Epidermal melanocyte (primary cell): ENCODE results near the gene PGPEP1.
"Not testable (repeated sequence)": the region's sequence is repeated elsewhere in the genome, so short reads cannot be mapped to it uniquely, and the experiment has no call there.

Source experiments
- DNase-seq: peaks from one replicate; pipeline ENCODE4 v3.0.0; 2011; ENCODE audit warnings: low spot score; ENCODE audit not compliant: insufficient read length

PGPEP1 gene

DNA sequence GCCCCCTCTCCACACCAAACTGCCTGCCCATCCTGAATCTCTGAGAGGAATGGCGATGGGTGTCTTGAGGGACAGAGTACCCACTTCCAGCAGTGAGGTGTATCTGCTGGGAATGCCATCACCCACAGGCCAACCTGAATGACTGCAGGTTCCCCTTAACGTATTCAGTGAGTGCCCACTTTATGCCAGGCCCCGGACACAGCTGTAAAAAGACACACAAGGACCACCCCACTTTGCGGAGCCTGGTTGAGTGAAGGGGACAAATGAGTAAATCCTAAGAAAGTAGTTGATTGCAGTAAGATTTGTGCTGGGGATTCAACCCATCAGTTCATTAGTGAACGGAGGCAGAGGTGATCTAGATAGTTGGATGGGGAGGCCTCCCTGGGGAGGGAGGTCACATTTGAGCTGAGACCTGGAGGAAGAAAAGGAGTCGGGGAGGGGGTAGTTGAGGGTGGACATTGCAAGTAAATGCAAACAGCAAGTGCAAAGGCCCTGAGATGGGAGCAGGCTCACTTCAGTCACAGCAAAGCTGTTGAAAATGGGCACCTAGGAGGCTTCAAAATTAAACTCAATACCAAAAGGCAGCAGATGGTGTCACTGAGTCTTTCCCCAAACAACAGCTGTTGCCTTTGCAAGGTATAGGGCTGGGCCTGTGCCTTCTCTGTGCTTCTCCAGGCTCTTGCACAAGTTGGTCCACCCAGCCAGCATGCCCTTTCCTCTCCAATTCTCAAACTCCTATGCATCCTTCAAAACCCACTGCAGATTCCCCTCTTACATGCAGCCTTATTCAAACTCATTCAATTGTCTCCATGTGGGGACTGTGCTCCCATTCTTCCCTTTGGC, 49.9 kb downstream of the PGPEP1 start:
- no peak for DNase-seq

- DNase-seq: no peak
Measured at GRCh38 chr19:18391509-18392075, 51.2 kb downstream of the PGPEP1 start.

- DNase-seq: no peak
Measured at GRCh38 chr19:18392417-18392816, 52.0 kb downstream of the PGPEP1 start.

DNA sequence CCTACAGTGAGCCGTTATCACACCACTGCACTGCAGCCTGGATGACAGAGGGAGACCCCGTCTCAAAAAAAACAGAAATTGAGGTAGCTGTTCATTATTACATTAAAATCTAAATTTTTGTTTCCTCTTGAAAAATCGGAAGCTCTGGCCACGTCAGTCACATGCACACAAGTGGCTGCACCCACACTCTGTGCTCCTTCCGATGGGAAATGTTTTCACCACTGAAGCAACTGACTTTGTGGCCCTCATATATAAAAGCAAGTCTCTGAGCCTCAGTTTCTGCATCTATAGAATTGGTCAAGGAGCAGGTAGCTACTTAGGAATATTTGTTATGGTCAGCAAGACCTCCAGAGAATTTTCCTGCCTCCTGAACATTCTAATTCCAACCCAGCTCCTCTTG, 52.5 kb downstream of the PGPEP1 start:
- no peak for DNase-seq

DNA sequence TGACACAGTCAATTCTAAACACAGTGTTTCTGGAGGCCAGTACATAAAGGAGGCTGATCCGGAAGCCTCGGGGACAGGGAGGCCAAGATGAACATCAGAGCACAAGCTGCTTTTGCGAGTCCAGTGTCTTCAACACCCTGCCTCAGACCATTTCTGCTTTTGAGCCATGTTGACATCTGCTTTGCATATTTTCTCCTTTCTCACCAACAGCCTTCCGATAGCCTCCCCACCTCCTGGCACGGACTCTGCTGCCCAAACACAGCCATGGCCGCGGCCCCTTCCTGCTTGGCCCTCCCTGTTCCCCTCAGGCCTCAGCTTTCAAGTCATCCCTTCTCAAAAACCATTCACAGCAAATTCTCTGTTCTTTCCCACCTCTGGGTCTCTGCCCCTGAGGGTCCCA, 53.4 kb downstream of the PGPEP1 start:
- DNase-seq: no peak

- no peak for DNase-seq
Measured at GRCh38 chr19:18396471-18397241, 56.3 kb downstream of the PGPEP1 start.

DNA sequence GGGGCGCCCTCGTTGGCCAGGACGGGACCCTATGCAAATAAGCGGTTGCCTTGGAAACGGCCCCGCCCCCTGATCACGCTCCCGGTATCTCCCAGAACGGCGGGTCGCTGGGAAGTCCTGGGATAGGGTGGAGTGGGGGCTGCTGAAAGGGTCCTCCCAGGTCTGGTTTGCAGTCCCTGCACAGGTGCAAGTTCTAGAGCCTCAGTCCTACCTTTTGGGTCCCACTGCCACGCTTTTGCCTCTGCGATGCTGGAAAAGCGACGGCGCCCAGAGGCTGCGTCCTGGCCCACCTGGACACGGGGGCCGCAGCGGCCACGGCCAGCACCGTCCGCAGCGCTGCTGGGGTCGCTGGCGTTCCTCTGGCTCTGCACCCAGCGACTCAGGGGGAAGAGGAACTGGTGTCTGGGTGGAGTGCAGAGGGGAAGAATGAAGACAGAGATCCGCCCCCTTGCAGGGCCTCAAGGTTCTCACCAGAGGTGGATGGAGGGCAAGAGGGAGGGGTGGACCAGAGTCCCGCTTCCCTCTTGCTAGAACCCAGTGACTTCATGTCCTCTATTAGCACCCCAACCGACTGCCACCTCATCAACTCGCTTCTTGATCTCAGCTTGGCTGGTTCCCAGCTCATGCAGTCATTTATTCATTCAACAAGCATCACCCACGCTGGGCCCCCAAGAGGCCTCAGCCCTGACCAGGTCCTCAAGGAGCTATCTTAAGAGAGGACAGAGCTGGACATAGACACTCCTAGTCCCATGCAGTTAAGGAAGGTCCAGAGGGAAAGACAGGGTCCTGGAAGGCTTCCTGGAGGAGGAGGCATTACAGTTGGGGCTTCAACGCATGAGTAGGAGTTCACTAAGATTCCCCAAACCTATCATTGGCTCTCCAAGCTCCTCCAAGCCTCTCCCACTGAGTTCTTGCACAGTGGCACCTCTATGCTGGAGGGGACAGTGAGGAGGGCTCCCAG, 57.1 kb downstream of the PGPEP1 start, which contains the start of gene LRRC25:
TSS of gene LRRC25 (minus strand) at position 381 of the 961 bp plus-strand sequence. CDS start 659 bp downstream, outside the sequence.
- no peak for DNase-seq

DNA sequence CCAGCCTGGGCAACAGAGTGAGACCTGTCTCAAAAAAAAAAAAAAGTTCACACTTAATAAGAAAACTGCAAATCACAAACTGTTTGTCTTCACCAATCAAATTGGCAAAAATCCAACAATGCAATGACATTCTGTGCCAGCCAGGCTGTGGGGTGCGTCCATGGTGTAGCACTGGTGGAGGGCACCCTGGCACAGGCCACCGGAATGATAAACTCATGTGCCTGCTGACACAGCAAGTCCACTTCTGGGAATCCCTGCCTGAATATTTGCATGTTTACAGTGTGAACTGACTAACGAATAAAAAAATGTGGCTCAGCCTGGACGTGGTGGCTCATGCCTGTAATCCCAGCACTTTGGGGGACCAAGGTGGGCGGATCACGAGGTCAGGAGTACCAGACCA, 58.6 kb downstream of the PGPEP1 start:
- DNase-seq: no peak

GRCh38 chr19:18401580-18402112, 61.2 kb downstream of the PGPEP1 start:
- DNase-seq: no peak

DNA sequence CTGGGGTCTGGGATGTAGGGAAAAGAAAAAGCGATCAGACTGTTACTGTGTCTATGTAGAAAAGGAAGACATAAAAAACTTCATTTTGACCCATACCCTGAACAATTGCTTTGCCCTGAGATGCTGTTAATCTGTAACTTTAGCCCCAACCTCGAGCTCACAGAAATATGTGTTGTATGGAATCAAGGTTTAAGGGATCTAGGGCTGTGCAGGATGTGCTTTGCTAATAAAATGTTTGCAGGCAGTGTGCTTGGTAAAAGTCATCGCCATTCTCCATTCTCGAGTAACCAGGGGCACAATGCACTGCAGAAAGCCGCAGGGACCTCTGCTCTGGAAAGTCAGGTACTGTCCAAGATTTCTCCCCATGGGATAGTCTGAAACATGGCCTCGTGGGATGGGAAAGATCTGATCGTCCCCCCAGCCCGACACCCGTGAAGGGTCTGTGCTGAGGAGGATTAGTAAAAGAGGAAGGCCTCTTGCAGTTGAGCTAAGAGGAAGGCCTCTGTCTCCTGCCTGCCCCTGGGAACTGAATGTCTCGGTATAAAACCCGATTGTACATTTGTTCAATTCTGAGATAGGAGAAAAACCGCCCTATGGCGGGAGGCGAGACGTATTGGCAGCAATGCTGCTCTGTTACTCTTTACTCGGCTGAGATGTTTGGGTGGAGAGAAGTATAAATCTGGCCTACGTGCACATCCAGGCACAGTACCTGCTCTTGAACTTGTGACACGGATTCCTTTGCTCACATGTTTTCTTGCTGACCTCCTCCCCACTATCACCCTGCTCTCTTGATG, 62.3 kb downstream of the PGPEP1 start:
- not testable (repeated sequence) for DNase-seq

- not testable (repeated sequence) for DNase-seq
Measured at GRCh38 chr19:18405754-18406153, 65.4 kb downstream of the PGPEP1 start.

DNA sequence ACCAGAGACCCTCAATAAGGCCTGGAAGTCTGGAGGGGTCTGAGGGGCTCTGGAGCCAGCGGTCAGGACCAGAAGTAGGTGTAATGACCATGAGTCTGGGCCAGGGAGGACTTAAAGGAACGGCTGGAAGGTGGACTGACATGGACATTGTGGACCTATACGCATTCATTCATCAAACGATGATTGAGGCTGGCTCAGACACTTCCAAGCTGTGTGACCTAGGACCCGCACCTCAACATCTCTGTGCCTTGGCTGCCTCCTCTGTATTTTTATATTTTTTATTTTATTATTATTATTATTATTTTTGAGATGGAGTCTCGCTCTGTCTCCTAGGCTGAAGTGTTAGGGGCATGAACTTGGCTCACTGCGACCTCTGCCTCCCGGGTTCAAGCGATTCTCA, 66.4 kb downstream of the PGPEP1 start:
- DNase-seq: no peak

DNA sequence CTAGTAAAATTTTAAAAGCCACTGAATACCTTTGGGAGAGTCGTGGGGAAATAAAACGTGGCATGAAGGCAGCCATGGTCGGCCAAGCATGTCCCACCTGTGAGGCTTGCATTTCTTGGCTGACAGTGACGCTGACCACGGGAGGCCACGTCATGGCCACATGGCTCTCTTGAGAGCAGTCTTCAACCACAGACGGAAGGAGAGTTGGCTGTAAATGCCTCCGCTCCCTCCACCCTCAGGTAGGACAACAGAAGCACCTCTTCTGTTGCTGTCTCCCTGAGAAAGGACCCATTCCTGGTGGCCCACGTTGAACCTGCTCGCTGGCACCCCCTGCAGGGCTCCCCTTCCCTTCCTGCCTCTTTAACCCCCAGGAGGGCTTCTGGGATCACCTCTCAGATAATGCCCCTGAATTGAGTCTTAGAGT, 67.7 kb downstream of the PGPEP1 start:
- no peak for DNase-seq

- no peak for DNase-seq
Measured at GRCh38 chr19:18412610-18413239, 72.3 kb downstream of the PGPEP1 start.

DNA sequence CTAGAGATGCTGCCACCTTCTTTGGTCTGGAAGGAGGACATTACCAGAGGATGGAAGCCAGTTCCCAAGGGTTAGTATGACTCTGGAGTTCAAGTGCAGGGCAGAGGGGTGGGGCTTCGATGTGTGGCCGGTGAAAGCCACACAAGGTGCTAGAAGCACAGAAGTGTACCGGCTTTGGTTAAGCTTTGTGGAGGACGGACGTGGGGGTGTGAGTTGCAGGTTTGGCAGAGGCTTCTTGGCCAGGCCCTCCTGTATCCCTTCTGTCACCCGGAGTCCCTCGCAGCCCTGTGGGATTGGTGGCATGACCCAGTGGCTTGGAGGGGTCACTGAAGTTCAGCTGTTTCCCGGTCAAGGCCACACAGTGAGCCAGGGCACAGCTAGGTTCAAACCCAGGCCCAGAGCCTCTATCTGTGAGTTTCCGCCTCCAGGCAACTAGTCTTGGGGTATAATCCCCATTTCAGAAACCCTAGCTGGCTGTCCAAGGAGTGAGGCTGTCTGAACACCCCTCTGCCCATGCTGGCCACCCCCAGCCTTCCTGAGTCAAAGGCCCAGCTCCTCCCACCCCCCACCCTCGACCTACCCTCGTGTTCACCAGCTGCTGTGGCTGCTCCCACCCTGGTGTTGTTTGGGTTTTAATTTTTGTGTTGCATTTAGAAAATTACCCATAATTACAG, 74.2 kb downstream of the PGPEP1 start:
- DNase-seq: no peak

- DNase-seq: no peak
Measured at GRCh38 chr19:18415178-18415867, 74.9 kb downstream of the PGPEP1 start.

DNA sequence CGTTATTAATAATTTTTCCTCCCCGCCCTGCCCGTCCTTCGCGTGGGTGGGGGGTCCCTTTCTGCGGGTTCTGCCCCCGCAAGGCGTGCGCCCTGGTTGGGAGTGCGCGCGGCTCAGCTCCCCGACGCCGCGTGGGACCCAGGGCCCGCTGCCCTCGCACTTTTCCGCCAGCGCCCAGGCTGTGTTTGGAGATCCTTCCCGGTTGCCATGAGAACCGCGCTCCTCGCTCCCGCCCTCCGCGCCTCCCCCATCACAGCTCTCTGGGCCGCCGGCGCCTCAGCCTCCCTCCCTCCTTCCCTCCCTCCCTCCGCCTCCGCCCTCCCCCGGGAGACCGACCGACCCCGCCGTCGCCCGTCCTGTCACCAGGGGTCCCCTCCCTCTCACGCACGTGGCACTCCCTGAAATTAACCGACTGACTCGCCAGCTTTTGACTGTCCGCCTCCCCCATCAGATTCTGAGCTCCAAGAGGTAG, 76.4 kb downstream of the PGPEP1 start:
- peak; percentile 92 for DNase-seq
